ENCODE data around the gene CRYBA2.

DNA sequence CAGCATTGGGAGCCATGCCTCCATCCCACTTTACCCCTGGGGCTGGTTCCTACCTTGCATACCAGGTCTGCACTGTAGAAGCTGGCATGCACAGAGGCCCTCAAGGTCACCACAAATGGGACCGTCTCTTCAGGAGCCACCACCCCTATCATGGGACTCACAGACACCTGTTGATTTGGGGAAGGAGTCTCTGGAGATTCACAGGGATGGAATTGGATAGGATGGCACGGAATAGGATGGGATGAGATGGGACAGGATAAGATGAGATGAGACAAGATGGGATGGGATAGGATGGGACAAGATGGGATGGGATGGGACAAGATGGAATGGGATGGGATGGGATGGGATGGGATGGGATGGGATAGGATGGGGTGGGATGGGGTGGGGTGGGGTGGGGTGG is 16.1 kb upstream of the CRYBA2 start:
- TF ChIP-seq EZH2 (IDR thresholded peaks at IDR 0.05) (no peak), POLR2AphosphoS5 (IDR thresholded peaks at IDR 0.05; ENCODE audit: borderline replicate concordance, low read depth, low read length) (no peak)
